Measurements from ENCODE around the gene TNIP1. TPM values are rescaled to one million over a fixed set of nuclear protein-coding genes. Genes with fewer than 3 reads are reported as not detected.

The TNIP1 gene
- total RNA-seq, 1 experiment from 2014 or later = 106 TPM

DNA sequence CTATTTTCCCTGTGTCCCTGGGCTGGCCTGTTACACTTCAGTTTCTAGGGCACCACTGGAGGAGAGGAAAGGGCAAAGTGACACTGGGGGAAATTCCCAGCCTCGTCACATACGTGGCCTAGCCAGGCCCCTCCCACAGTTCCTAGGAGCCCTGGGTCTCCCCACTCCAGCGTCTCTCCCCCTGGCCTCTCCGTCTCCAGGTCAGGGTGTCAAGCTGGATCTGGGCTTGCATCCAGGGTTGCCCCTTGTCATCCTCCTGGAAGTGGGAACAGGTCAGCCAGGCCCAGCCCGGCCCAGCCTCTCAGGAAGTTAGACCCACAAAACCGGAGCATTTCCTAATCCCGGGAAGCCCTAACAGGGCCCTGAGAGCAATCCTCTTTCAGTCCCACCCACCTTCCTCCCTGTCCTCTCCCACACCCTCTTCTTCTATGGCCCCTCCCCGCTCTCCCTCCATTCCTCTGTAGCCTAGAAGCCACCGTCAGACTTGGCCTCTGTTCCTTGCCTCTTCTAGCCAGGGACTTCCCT, 4.7 kb upstream of the TNIP1 start:
- DNase-seq = no peak
- Histone ChIP-seq H3K9ac (ENCODE audit: low read length) (no peak overlapping the region), H3K9me2 (replicated peaks; ENCODE audit: insufficient read depth, low read length) (no peaks in the 10 kb centered on the region), H3K4me1 (ENCODE audit: low read length) (peaks cover 32% of the 10 kb centered on the region), H3K4me2 (ENCODE audit: low read depth, low read length, poor library complexity, severe bottlenecking) (no peak overlapping the region), H3K27ac (ENCODE audit: low read length) (no peak overlapping the region), H2AFZ (ENCODE audit: low read length) (no peak overlapping the region), H3K36me3 (ENCODE audit: insufficient read depth, low read length) (no peaks in the 10 kb centered on the region), H3K4me3 (ENCODE audit: low read length) (no peak overlapping the region), H3K79me2 (ENCODE audit: low read length) (peaks cover 8% of the 10 kb centered on the region; the same call in 1 of the 2 replicates), H3K9me3 (ENCODE audit: low read length) (no peaks in the 10 kb centered on the region), H4K20me1 (ENCODE audit: insufficient read depth, low read depth, low read length) (no peaks in the 10 kb centered on the region), H3K27me3 (ENCODE audit: low read length) (no peaks in the 10 kb centered on the region)

DNA sequence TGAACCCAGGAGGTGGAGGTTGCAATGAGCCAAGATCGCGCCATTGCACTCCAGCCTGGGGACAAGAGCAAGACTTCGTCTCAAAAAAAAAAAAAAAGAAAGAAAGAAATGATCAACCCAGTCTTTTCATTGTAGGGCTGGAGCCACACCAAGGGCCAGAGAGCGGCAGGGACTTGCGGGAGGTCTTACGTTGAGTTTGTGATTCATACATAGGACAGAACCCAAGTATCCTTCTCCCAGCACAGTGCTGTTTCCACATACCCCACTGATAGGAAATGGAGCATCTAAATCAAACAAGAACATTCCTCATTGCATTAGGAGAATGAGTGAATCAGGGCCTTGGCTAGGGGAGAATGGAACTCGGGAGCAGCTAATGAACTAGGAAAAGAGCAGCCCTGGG, 3.5 kb upstream of the TNIP1 start:
- Histone ChIP-seq H4K20me1 (ENCODE audit: insufficient read depth, low read depth, low read length) (no peaks in the 10 kb centered on the region), H3K4me1 (ENCODE audit: low read length) (peaks cover 40% of the 10 kb centered on the region), H3K79me2 (ENCODE audit: low read length) (peaks cover 19% of the 10 kb centered on the region), H3K27ac (ENCODE audit: low read length) (no peak overlapping the region), H3K27me3 (ENCODE audit: low read length) (no peaks in the 10 kb centered on the region), H3K9ac (ENCODE audit: low read length) (no peak overlapping the region), H2AFZ (ENCODE audit: low read length) (no peak overlapping the region), H3K36me3 (ENCODE audit: insufficient read depth, low read length) (no peaks in the 10 kb centered on the region), H3K4me2 (ENCODE audit: low read depth, low read length, poor library complexity, severe bottlenecking) (no peak overlapping the region), H3K9me3 (ENCODE audit: low read length) (no peaks in the 10 kb centered on the region), H3K9me2 (replicated peaks; ENCODE audit: insufficient read depth, low read length) (no peaks in the 10 kb centered on the region), H3K4me3 (ENCODE audit: low read length) (no peak overlapping the region)
- DNase-seq = no peak

DNA sequence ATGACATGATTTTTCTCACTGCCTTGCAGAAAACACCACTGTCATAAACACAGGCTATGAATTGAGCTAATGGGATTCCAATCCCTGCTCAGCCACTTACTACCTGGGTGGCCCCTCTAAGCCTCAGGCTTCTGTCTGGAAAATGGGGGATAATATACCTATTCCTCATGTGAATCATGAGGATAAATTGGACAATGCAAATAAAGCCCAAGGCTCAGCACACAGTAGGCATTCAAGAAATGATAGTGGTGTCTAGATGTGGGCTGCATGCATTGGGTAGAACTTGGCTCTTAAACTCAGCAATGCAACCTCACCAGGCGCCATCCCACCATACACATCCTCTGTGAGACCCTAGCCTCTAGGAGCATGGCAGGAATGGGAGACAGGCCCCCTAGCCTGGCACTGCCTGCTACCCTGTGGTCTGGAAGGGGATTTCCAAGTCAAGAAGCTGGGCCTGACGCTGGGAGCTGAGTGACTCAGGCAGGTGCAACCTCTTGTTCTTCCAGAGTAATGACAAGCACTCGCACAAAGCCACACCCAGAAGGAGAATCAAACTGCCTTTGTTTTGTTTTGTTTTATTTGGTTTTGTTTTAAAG, 2.3 kb upstream of the TNIP1 start:
- H3K27me3 ChIP-seq (ENCODE audit: low read length) = no peaks in the 10 kb centered on the region
- peaks cover 31% of the 10 kb centered on the region for H3K79me2 ChIP-seq (ENCODE audit: low read length)
- H2AFZ ChIP-seq (ENCODE audit: low read length) = no peak overlapping the region
- H3K9me3 ChIP-seq (ENCODE audit: low read length) = no peaks in the 10 kb centered on the region
- no peak overlapping the region for H3K4me2 ChIP-seq (ENCODE audit: low read depth, low read length, poor library complexity, severe bottlenecking)
- H3K9me2 ChIP-seq (replicated peaks; ENCODE audit: insufficient read depth, low read length) = no peaks in the 10 kb centered on the region
- H3K4me1 ChIP-seq (ENCODE audit: low read length) = peaks cover 52% of the 10 kb centered on the region
- peaks cover 5% of the 10 kb centered on the region; the same call in 1 of the 2 replicates for H3K36me3 ChIP-seq (ENCODE audit: insufficient read depth, low read length)
- H3K9ac ChIP-seq (ENCODE audit: low read length) = no peak overlapping the region
- no peaks in the 10 kb centered on the region for H4K20me1 ChIP-seq (ENCODE audit: insufficient read depth, low read depth, low read length)
- no peak overlapping the region for H3K4me3 ChIP-seq (ENCODE audit: low read length)
- H3K27ac ChIP-seq (ENCODE audit: low read length) = no peak overlapping the region
- no peak for DNase-seq

DNA sequence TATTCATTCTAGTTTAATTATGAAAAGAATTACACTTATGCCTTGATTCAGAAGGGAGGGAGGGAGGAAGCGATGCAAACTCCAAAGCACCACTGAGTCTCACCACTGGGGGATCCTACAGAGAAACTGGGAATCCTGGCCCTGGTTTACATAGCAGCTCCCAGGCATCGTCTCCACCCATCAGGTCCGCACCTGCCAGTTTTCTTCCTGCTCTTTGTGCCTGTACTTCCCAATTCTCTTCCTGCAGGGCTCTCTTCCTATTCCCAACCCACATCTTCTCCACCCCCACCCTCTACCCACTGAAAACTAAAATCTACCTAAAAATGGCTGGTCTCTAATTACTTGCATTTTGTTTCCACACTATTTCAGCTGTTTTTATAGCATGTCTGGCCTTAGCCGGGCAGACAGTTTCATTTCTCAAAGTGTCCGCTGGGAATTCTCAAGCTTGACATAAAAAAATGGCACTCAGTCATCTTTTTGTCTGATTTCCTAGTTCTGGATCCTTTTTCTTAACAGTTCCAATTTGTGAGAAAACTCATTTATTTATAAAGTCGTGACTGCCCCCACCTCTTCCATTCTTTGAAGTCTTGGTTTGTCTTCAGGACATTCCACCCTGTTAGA, 1.6 kb upstream of the TNIP1 start:
- peak; percentile 66 for DNase-seq
- Histone ChIP-seq H3K36me3 (ENCODE audit: insufficient read depth, low read length) (peaks cover 13% of the 10 kb centered on the region; the same call in 1 of the 2 replicates), H2AFZ (ENCODE audit: low read length) (no peak overlapping the region), H3K27ac (ENCODE audit: low read length) (no peak overlapping the region), H3K9me3 (ENCODE audit: low read length) (no peaks in the 10 kb centered on the region), H3K79me2 (ENCODE audit: low read length) (peaks cover 39% of the 10 kb centered on the region), H4K20me1 (ENCODE audit: insufficient read depth, low read depth, low read length) (no peaks in the 10 kb centered on the region), H3K9me2 (replicated peaks; ENCODE audit: insufficient read depth, low read length) (no peaks in the 10 kb centered on the region), H3K4me3 (ENCODE audit: low read length) (peak overlapping the region; percentile 94), H3K4me1 (ENCODE audit: low read length) (peaks cover 60% of the 10 kb centered on the region), H3K27me3 (ENCODE audit: low read length) (no peaks in the 10 kb centered on the region), H3K4me2 (ENCODE audit: low read depth, low read length, poor library complexity, severe bottlenecking) (peak overlapping the region; percentile 99), H3K9ac (ENCODE audit: low read length) (peak overlapping the region; percentile 99)

GRCh38 chr5:151081431-151082281, 822 bp upstream of the TNIP1 start:
- H3K27me3 ChIP-seq (ENCODE audit: low read length) = no peaks in the 10 kb centered on the region
- H4K20me1 ChIP-seq (ENCODE audit: insufficient read depth, low read depth, low read length) = no peaks in the 10 kb centered on the region
- H3K4me2 ChIP-seq (ENCODE audit: low read depth, low read length, poor library complexity, severe bottlenecking) = peak overlapping the region; percentile 99
- no peaks in the 10 kb centered on the region for H3K9me2 ChIP-seq (replicated peaks; ENCODE audit: insufficient read depth, low read length)
- no peak for DNase-seq
- peak overlapping the region; percentile 94 for H3K4me3 ChIP-seq (ENCODE audit: low read length)
- no peaks in the 10 kb centered on the region for H3K9me3 ChIP-seq (ENCODE audit: low read length)
- peak overlapping the region; percentile 19; the same call in 1 of the 2 replicates for H2AFZ ChIP-seq (ENCODE audit: low read length)
- H3K9ac ChIP-seq (ENCODE audit: low read length) = peak overlapping the region; percentile 99
- H3K4me1 ChIP-seq (ENCODE audit: low read length) = peaks cover 61% of the 10 kb centered on the region
- peaks cover 21% of the 10 kb centered on the region for H3K36me3 ChIP-seq (ENCODE audit: insufficient read depth, low read length)
- peaks cover 46% of the 10 kb centered on the region for H3K79me2 ChIP-seq (ENCODE audit: low read length)
- H3K27ac ChIP-seq (ENCODE audit: low read length) = peak overlapping the region; percentile 86

GRCh38 chr5:151079838-151080612, 809 bp downstream of the TNIP1 start:
- no peaks in the 10 kb centered on the region for H4K20me1 ChIP-seq (ENCODE audit: insufficient read depth, low read depth, low read length)

DNA sequence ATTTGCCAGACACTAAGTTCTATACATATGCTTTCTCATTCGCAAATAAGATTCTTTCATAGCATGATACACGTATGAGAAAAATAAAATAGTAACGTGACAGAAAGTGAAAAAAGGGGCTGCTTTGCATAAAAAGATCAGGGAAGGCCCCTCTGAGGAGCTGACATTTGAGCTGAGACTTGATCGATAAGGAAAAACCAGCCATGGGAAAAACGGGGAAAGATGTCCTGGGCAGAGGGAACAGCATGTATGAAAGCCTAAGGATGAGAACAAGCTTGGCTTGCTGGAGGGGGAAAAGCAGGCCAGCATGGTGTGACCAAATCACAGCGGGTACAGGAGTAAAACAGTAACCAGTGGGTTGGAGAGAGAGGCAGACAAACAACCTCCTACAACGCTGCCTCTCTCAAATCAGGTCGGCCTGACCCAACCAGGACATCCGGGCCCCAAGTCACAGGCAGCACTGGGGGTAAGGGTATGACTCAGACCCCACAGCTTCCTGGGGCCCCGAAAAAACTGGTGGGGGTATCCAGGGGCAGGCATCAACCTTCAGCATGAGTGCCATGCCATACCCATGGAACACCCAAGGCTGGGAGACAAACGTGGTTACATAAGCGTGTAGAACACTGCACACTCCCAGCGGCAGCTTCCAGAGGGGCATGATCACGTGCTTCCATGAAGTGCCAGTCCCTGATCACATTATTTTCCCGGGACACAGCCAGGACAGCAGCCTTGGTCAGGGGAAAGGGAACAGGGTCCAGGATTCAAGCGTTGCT, 2.2 kb downstream of the TNIP1 start:
- Histone ChIP-seq H3K9me3 (ENCODE audit: low read length) (no peaks in the 10 kb centered on the region), H3K79me2 (ENCODE audit: low read length) (peaks cover 76% of the 10 kb centered on the region), H3K4me1 (ENCODE audit: low read length) (peaks cover 52% of the 10 kb centered on the region), H3K9ac (ENCODE audit: low read length) (peak overlapping the region; percentile 99), H3K4me3 (ENCODE audit: low read length) (peak overlapping the region; percentile 94), H3K36me3 (ENCODE audit: insufficient read depth, low read length) (peaks cover 45% of the 10 kb centered on the region), H4K20me1 (ENCODE audit: insufficient read depth, low read depth, low read length) (peaks cover 6% of the 10 kb centered on the region; the same call in 1 of the 2 replicates), H3K4me2 (ENCODE audit: low read depth, low read length, poor library complexity, severe bottlenecking) (peak overlapping the region; percentile 99), H3K9me2 (replicated peaks; ENCODE audit: insufficient read depth, low read length) (no peaks in the 10 kb centered on the region), H3K27ac (ENCODE audit: low read length) (peak overlapping the region; percentile 86), H3K27me3 (ENCODE audit: low read length) (no peaks in the 10 kb centered on the region), H2AFZ (ENCODE audit: low read length) (no peak overlapping the region)
- peak; percentile 72 for DNase-seq

More at GRCh38 chr5:151079838-151080612, 809 bp downstream of the TNIP1 start:
- Histone ChIP-seq H3K9me2 (replicated peaks; ENCODE audit: insufficient read depth, low read length) (no peaks in the 10 kb centered on the region), H3K27ac (ENCODE audit: low read length) (peak overlapping the region; percentile 86), H3K4me1 (ENCODE audit: low read length) (peaks cover 52% of the 10 kb centered on the region), H3K27me3 (ENCODE audit: low read length) (no peaks in the 10 kb centered on the region), H3K9me3 (ENCODE audit: low read length) (no peaks in the 10 kb centered on the region), H3K9ac (ENCODE audit: low read length) (peak overlapping the region; percentile 99), H2AFZ (ENCODE audit: low read length) (no peak overlapping the region), H3K4me3 (ENCODE audit: low read length) (peak overlapping the region; percentile 94), H3K79me2 (ENCODE audit: low read length) (peaks cover 63% of the 10 kb centered on the region), H3K4me2 (ENCODE audit: low read depth, low read length, poor library complexity, severe bottlenecking) (peak overlapping the region; percentile 99), H3K36me3 (ENCODE audit: insufficient read depth, low read length) (peaks cover 35% of the 10 kb centered on the region)
- peak; percentile 63 for DNase-seq

All from Karpas-422 (cell line).